ENCODE data around the gene HABP4. TPM values are rescaled to one million over a fixed set of nuclear protein-coding genes. Genes with fewer than 3 reads are reported as not detected.

HABP4 gene
- total and polyA plus RNA-seq, 12 donors = 20.8 to 30.4 (median 25.3) TPM

- Histone ChIP-seq H3K36me3 (no peaks in the 10 kb centered on the region), H3K27me3 (no peaks in the 10 kb centered on the region), H3K9me3 (no peaks in the 10 kb centered on the region), H3K27ac (no peak overlapping the region), H3K4me3 (no peak overlapping the region), H3K4me1 (peaks cover 0 to 37% (median 10%) of the 10 kb centered on the region in 9 donors)
- ATAC-seq (no peak), DNase-seq (no peak)
- intact Hi-C loops (cut with DNase I) = loop anchor here in 2 of 10 donors (10.0 kb wide), 2 partner anchors 88 to 242 kb away; partner anchors contain the start of gene PRXL2C (in 1 of the 2)
- WGBS, 2 donors = 87 to 91% methylated on average over 8 of the region's 8 CpGs
- TF ChIP-seq CTCF (IDR thresholded peaks at IDR 0.05) = no peak
Measured at GRCh38 chr9:96412174-96412913, 37.6 kb upstream of the HABP4 start.

- Histone ChIP-seq H3K27me3 (no peaks in the 10 kb centered on the region), H3K4me1 (peaks cover 0 to 37% (median 10%) of the 10 kb centered on the region in 9 donors), H3K36me3 (no peaks in the 10 kb centered on the region), H3K4me3 (peak overlapping the region in 1 of 10 donors; percentile 14), H3K9me3 (no peaks in the 10 kb centered on the region), H3K27ac (peak overlapping the region in 3 of 10 donors; percentile 7 to 65 (median 50))
- 38 to 46% methylated on average over 7 of the region's 7 CpGs for WGBS, 2 donors
- intact Hi-C loops (cut with DNase I) = loop anchor here in 3 of 10 donors (2.0 to 10.0 kb wide), 3 partner anchors 23 to 241 kb away; partner anchors contain the start of gene PRXL2C (in 1 of the 3)
- ATAC-seq = no peak
- peak in 1 of 2 donors; percentile 16 for DNase-seq
- no peak for TF ChIP-seq CTCF (IDR thresholded peaks at IDR 0.05)
Measured at GRCh38 chr9:96413302-96414221, 36.4 kb upstream of the HABP4 start.

GRCh38 chr9:96417051-96417586, 32.9 kb upstream of the HABP4 start:
- H3K36me3 ChIP-seq = no peaks in the 10 kb centered on the region
- WGBS, 2 donors = 0% methylated on average over 49 to 50 of the region's 50 CpGs
- H3K9me3 ChIP-seq = no peaks in the 10 kb centered on the region
- H3K4me1 ChIP-seq = peaks cover 7 to 64% (median 33%) of the 10 kb centered on the region in 9 donors
- no peaks in the 10 kb centered on the region for H3K27me3 ChIP-seq
- intact Hi-C loops (cut with DNase I) = loop anchor here in 6 of 10 donors (5.0 to 10.0 kb wide), 8 partner anchors 35 to 250 kb away; partner anchors contain the start of genes PRXL2C (in 2 of the 6), SLC35D2 (in 2 of the 6) and HABP4 (in 1 of the 6)
- ATAC-seq = peak; percentile 10 to 34 (median 22)
- H3K4me3 ChIP-seq = peak overlapping the region; percentile 56 to 97 (median 85)
- TF ChIP-seq CTCF (IDR thresholded peaks at IDR 0.05) = peak in 4 of 9 donors; percentile 10 to 45 (median 38)
- DNase-seq = peak; percentile 90
- H3K27ac ChIP-seq = peak overlapping the region; percentile 72 to 100 (median 98)

All from heart right ventricle (tissue), 16 donors.